HEK293T (cell line): ENCODE data around the gene TRAPPC1.

Experiments
- ARNT ChIP-seq: fragments of 450-650 bp; IDR thresholded peaks from 2 replicates; pipeline ENCODE4 v1.6.1; 2017; ENCODE audit warnings: mild to moderate bottlenecking
- BHLHE40 ChIP-seq: fragments of 450-650 bp; IDR thresholded peaks from 2 replicates; pipeline ENCODE4 v1.6.1; 2016; ENCODE audit warnings: mild to moderate bottlenecking, moderate library complexity, borderline replicate concordance
- ELF4 ChIP-seq: fragments of 450-650 bp; IDR thresholded peaks from 2 replicates; pipeline ENCODE4 v1.6.1; 2017; ENCODE audit warnings: antibody characterized with exemption
- FOXA1 ChIP-seq: fragments of 450-650 bp; IDR thresholded peaks from 2 replicates; pipeline ENCODE4 v1.6.1; 2016; ENCODE audit warnings: mild to moderate bottlenecking
- FOXK2 ChIP-seq: fragments of 450-650 bp; IDR thresholded peaks from 2 replicates; pipeline ENCODE4 v1.6.1; 2016; ENCODE audit warnings: mild to moderate bottlenecking
- FOXM1 ChIP-seq: fragments of 450-650 bp; IDR thresholded peaks from 2 replicates; pipeline ENCODE4 v1.6.1; 2017; ENCODE audit warnings: mild to moderate bottlenecking, borderline replicate concordance
- PKNOX1 ChIP-seq: fragments of 450-650 bp; IDR thresholded peaks from 2 replicates; pipeline ENCODE4 v1.6.1; 2016
- SP1 ChIP-seq: fragments of 450-650 bp; IDR thresholded peaks from 2 replicates; pipeline ENCODE4 v1.6.1; 2017
- SUZ12 ChIP-seq: fragments of 450-650 bp; IDR thresholded peaks from 2 replicates; pipeline ENCODE4 v1.6.1; 2016; ENCODE audit warnings: mild to moderate bottlenecking
- TARDBP ChIP-seq: fragments of 450-650 bp; IDR thresholded peaks from 2 replicates; pipeline ENCODE4 v1.6.1; 2016

GRCh38 chr17:7903154-7904103, 28.3 kb downstream of the TRAPPC1 start:
- TF ChIP-seq SUZ12 (no peak), TARDBP (no peak), FOXM1 (no peak), FOXK2 (no peak), ARNT (no peak), FOXA1 (no peak), BHLHE40 (no peak), SP1 (no peak), PKNOX1 (peak; percentile 51), ELF4 (no peak)
